HCEC 1CT (cell line): ENCODE measurements around the gene DNAAF9.
A peak's percentile ranks its signal among the peaks of the same experiment; 100 is the strongest.
"Not testable (repeated sequence)": the region's sequence is repeated elsewhere in the genome, so short reads cannot be mapped to it uniquely, and the experiment has no call there.

ENCODE experiments used
- DNase-seq: peaks from one replicate; pipeline ENCODE4 v3.0.0-alpha.2; 2017

Gene DNAAF9

DNA sequence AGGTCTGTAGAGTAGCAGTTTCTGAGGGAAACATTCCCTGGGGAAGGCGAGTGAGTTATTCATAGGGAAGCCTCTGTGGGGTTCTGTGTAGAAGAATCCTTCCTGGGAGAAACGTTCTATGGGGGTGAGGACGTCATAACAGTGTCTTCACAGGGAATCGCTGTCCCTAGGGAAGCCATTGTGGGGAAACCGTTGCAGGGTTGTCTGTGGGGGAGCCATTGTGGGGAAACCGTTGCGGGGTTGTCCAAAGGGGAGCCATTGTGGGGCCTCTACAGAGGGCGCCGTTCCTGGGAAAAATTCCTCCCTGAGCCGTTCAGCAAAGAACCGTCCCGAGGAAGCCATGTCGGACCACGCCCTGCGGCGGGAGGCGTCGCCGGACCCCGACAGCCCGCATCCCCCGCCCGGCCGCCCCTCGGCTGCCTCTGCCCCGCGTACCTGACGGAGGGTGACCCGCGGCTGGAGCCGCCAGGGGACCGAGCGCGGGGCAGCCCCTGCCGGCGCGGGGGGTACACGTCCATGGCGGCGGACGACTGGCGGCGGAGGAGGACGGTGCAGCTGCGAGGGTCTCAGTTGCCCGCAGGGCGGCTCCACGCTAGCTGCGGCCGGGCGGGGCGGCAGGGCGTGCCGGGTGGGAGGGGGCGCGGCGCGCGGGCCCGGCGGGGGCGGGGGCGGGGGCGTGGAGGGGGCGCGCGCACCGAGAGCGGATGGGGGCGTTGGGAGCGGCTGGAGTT lies at the start of gene DNAAF9:
Gene DNAAF9, minus strand, starts transcription at position 630 of the 731 bp plus-strand sequence. Its CDS starts 112 bp downstream, at position 518.
- DNase-seq = peak; percentile 59

DNA sequence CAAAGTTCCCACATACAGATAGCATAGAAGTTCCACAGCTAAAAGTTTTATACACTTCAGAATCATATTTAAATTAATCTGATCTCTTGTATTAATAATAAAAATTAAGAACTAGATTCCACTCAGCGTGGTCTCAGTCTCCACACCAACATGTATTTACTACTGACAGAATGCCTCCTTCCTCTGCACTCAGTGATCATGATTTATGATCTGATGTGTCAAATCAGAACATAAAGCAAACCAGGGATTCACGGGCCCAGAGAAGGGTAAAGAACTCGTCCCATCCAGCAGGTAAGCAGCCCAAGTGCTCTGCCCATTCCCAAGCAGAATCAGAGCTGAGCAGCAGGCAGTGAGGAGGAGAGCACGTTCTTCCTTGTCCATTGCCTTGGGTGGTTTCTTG lies 49.2 kb upstream of the DNAAF9 start:
- no peak for DNase-seq

- DNase-seq = no peak
Observed at GRCh38 chr20:3454831-3455230, 47.4 kb upstream of the DNAAF9 start.

DNA sequence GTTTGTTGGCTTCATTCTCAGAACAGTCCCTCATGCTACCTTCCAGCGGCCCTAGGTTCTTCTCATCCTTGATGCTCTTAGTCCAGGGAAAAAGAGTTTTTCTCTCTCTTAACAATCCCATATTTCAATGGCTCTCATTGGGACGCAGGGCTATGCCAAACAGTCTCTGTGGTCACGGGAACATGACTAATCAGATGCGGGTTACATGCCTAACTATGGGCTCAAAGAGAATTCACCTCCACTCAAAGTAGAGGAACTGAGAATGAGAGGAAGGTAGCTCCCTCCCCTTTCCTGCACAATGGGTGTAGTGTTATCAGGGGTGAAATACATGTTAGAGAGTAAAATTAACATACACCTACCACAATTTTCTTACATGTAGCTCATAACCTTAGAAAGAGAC lies 45.2 kb upstream of the DNAAF9 start:
- DNase-seq = no peak

DNA sequence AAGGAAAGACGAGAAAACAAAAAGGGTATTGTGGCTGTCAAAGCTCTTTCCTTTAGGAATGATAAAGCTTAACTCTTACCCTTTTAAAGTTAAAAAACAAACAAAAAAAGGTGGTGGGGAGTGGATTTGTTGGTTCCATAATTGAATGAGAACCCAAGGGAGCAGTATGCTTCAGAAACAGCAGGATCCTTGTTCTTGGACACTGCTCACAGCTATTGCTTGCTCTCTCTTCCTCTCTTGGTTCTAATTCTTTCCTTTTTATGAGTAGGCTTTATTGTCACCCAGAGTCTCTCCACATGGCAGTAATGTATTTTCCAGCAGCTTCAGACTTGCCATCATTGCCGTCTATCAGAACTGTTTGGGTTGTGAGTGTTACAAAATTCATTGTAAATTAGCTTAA lies 44.7 kb upstream of the DNAAF9 start:
- DNase-seq = no peak

GRCh38 chr20:3449319-3449718 lies 41.9 kb upstream of the DNAAF9 start:
- no peak for DNase-seq

DNA sequence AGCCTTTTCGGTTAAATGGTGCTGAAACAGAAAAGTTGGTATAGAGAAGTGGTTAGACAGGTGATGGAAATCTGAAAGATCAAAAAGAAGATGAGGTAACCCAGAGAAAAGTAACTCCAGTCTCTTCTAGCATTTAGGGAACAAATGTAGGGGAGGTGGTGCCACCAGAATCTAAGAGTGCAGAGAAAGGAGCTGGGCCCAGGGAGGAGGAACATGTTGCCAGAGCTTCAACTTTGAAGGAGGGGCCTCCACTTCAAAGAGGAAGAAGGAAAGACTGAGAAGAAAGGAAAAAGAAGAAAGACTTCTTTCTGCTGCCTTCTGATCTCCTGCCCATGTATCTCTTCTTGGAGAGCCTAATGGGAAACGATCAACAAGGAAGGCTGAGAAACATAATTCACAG lies 39.9 kb upstream of the DNAAF9 start:
- DNase-seq = no peak

DNA sequence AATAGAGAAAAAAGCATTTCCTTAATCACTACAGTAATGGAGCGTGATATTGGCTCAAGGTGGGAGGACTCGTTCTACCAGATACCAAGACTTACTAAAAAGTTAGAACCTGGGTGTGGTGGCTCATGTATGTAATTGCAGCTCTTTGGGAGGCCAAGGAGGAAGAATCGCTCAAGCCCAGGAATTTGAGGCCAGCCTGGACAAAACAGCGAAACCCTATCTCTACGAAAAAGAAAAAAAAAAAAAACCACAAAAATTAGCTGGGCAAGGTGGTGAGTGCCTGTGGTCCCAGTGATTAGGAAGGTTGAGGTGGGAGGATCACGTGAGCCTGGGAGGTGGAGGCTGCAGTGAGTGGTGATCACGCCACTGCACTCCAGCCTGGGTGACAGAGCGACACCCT lies 39.3 kb upstream of the DNAAF9 start:
- no peak for DNase-seq

DNA sequence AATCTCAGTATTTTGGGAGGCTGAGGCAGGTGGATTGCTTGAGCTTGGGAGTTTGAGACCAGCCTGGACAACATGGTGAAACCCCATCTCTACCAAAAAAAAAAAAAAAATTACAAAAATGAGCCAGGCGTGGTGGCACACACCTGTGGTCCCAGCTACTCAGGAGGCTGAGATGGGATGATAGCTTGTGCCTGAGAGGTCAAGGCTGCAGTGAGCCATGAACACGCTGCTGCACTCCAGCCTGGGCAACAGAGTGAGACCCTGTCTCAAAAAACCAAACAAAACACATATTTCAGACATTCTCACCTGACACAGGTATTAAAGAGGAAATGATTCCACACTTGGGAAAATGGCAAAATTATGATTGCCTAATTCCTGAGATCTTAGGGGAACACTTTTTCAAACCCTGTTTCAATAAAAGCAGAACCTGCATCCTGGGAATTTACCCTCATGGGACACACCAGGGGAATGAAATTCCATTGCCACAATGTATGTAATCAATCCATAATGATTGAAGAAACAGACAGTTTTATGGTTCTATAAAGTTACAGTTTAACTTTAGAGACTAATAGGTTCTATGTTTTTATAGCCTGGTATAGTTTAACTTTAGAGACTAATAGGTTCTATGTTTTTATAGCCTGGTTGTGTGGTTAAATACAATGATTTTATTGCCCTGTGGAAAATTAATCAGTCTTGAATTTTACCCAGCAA lies 29.6 kb upstream of the DNAAF9 start:
- DNase-seq = no peak

GRCh38 chr20:3434232-3434631 lies 26.8 kb upstream of the DNAAF9 start:
- DNase-seq = no peak

DNA sequence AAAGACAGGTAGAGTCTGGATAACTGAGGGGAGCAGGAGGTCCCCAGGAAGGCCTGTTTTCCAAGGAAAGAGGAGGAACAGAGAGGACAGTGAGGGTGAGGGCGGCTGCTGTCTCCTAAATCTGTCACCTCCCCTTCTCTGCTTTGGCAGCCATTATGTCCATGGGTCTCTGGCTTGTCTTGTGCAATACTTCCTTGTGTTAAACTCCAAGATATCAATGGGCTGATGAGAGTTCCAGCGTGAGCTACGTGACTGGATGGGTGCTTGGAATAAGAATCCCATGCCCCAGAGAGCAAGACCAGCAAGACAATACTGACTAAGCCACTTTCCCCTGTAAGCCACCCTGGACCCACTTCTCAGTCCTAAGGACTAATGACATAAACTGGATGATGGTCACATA lies 26.3 kb upstream of the DNAAF9 start:
- no peak for DNase-seq

DNA sequence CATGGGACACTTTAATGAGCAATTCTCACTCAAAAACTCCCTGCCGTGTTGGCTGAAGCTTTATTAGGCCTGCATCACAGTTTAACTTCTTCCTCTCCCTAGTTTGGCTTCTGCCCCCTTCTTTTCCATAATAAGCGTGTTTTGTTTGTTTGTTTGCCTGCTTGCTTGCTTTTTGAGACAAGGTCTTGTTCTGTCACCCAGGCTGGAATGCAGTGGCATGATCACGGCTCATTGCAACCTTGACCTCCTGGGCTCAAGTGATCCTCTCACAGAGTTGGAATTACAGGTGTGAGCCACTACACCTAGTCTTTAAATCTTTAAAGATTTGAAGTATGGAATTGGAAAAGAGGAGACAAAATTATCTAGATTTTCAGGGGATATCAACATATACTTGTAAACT lies 25.4 kb upstream of the DNAAF9 start:
- DNase-seq = no peak

DNA sequence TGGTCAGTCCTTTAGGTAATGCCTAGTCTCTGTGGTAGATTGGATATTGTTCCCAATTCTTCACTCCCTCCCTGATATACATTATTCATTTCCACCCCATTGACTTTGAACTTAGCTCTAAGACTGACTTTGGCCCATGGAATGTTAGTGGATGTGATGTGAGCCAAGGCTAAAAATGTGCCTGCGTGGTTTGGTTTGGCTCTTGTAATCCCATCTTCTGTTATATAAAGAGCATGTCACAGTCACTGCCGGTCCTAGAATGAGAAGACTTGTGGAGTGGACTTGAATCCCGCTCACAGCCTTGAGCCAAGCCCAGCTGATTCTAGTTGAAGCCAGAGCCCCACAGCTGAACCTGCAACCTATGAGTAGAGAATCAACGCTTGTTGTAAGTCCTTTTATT lies 23.6 kb upstream of the DNAAF9 start:
- no peak for DNase-seq

GRCh38 chr20:3430376-3431069 lies 23.1 kb upstream of the DNAAF9 start:
- no peak for DNase-seq

DNA sequence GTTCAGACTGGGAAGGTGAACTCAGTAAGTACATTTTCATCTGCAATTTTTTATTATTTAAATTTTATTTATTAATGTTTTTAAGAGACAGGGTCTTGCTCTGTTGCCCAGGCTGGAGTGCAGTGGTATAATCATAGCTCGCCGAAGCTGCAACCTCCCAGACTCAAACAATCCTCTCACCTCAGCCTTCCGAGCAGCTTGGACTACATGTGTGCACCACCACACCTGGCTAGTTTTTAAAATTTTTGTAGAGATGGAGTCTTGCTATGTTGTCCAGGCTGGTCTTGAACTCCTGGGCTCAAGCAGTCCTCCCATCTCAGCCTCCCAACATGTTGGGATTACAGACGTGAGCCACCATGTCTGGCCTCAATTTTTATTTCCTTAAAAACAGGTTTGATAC lies 19.3 kb upstream of the DNAAF9 start:
- DNase-seq = not testable (repeated sequence)

GRCh38 chr20:3423126-3423525 lies 15.7 kb upstream of the DNAAF9 start:
- DNase-seq = no peak

DNA sequence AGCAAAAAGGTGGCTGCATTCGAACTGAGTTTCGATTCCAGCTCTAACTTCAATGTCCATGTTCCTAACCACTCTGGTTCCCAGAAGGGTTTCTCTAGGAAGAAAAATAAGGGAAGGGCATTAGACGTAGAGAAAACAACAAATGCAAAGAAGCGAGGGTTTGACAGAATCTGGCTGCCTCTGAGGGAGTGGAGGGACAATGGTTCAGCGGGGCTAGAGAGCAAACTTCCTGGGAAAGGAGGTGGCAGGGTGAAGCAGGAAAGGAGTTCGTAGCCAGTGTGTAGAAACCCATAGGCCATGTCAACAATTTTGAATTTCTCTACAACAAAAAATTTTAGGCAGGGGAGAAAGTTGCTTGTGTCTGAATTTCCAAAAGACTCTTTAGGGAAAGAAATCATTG lies 14.5 kb upstream of the DNAAF9 start:
- no peak for DNase-seq

GRCh38 chr20:3420211-3420707 lies 12.8 kb upstream of the DNAAF9 start:
- DNase-seq = peak; percentile 79

- DNase-seq = not testable (repeated sequence)
Observed at GRCh38 chr20:3418161-3418560, 10.7 kb upstream of the DNAAF9 start.

GRCh38 chr20:3414122-3414521 lies 6.7 kb upstream of the DNAAF9 start:
- DNase-seq = no peak

- DNase-seq = no peak
Observed at GRCh38 chr20:3413393-3413889, 6.0 kb upstream of the DNAAF9 start.

DNA sequence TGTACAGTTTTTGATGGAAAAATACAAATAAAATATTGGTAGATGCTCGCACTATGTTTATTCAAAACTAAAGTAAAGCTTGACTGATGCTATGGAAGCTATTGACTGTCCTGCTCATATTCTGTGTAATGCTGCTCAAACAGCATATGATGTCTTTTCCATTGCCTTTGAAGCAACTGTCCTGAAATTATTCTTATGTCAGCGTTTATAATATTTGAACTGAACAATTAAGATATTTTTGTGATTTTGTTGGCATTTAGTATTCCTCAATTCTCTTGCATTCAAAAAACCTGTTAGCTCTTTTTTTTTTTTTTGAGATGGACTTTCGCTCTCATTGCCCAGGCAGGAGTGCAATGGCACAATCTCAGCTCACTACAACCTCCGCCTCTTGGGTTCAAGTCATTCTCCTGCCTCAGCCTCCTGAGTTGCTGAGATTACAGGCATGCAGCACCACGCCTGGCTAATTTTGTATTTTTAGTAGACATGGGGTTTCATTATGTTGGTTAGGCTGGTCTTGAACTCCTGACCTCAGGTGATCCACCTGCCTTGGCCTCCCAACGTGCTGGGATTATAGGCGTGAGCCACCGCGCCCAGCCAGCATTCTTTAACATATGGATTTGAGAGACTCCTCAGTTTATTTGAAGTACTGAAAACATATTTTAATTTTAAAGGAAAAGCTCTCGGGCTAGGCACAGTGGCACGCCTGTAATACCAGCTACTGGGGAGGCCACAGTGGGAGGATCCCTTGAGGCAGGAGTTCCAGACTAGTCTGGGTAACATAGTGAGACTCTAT lies 5.3 kb upstream of the DNAAF9 start:
- no peak for DNase-seq

DNA sequence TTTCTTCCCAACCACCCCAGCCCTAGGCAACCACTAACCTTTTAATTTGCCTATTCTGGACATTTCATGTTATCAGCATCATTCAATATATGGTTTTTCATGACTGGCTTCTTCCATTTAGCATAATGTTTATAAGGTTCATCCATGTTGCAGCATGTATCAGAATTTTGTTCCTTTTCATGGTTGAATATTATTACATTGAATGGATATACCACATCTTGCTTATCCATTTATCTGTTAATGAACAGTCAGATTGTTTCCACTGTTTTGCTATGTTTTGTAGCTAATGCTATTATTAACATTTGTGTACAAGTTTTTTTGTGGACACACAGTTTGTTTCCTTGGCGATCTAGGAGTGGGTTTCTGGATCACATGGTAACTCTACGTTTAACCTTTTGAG lies 3.0 kb upstream of the DNAAF9 start:
- no peak for DNase-seq
